Measurements from ENCODE around the gene BCL6B.

The BCL6B gene

DNA sequence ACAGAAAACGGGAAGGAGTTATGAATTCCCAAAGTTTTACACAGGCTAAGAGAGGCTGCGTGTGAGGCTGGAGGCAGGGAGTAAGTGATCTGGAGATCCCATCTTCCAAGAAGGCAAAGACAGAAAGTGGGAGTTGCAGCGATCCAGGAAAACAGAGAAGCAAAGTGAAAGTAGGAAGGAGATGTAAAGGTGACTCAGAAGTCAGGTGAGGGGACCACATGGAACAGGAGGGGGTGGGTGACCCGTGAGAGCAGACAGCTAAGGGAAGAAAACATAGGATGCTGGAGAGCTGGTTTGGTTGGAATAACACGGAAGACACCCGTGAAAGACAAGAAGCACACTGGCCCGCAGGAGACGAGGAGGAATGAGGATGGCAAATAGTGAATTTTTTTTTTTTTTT, 25.7 kb upstream of the BCL6B start:
- Histone ChIP-seq H3K27me3 (ENCODE audit: control insufficient read depth in 1 of 2, insufficient read depth in 2 of 2, low read length in 2 of 2) (no peaks in the 10 kb centered on the region), H3K9me3 (ENCODE audit: low read length) (no peaks in the 10 kb centered on the region), H3K27ac (ENCODE audit: low read depth, low read length) (no peak overlapping the region), H3K9ac (ENCODE audit: low read length) (no peak overlapping the region), H3K36me3 (ENCODE audit: insufficient read depth, low read length) (peaks cover 35% of the 10 kb centered on the region), H3K4me1 (ENCODE audit: insufficient read depth, low read length) (peaks cover 7% of the 10 kb centered on the region), H3K4me3 (ENCODE audit: low read depth in 1 of 2, low read length in 2 of 2) (no peak overlapping the region)

DNA sequence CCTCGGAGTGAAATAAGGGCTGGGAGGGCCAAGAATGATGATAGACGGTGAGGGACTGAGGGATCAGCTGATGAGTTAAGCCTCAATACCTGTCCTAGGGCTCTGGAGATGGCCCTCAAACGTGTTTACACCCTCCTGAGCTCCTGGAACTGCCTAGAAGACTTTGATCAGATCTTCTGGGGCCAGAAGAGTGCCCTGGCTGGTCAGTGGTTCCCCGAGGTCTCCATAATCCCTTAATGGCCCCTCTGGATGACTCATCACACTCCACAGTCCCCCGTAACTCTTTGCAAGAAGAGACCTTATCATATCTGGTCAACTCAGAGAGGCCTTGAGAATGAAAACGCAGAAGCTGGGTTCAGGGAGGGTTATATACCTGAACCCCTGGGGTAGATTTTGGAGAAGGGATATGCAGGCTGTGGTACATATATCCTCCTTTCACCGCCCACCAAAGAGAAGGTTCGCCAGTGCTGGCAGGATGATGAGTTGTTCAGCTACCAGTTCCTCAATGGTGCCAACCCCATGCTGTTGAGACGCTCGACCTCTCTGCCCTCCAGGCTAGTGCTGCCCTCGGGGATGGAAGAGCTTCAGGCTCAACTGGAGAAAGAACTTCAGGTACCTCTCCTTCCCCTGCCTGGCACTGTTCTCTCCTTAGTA, 23.9 kb upstream of the BCL6B start:
- Histone ChIP-seq H3K9me3 (ENCODE audit: low read length) (no peaks in the 10 kb centered on the region), H3K9ac (ENCODE audit: low read length) (no peak overlapping the region), H3K4me1 (ENCODE audit: insufficient read depth, low read length) (peaks cover 7% of the 10 kb centered on the region), H3K36me3 (ENCODE audit: insufficient read depth, low read length) (peaks cover 43% of the 10 kb centered on the region), H3K4me3 (ENCODE audit: low read depth in 1 of 2, low read length in 2 of 2) (no peak overlapping the region), H3K27ac (ENCODE audit: low read depth, low read length) (no peak overlapping the region), H3K27me3 (ENCODE audit: control insufficient read depth in 1 of 2, insufficient read depth in 2 of 2, low read length in 2 of 2) (no peaks in the 10 kb centered on the region)

DNA sequence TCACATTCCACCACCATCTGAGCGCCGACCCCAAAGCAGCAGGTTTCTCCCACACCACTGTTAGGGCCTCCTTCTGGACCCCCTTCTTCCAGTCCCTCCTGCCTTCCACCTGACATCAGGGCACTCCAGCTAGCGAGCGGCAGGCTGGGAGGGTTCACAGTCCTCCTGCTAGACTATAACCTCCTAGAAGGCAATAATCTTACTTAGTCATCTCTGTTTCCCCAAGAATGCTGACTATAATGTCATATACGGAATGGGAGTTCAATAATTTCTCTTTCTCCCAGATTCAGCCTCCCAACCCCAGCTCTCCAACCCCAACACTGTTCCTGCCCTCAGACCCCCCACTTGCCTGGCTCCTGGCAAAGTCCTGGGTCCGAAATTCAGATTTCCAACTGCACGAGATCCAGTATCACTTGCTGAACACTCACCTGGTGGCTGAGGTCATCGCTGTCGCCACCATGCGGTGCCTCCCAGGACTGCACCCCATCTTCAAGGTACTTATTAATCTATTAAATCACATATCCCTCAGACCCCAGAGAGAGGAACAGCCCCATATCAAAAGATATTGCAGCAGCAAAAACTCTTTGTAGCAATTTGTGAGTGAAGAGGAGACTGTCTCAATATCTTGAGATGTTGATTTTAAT, 21.4 kb upstream of the BCL6B start:
- peaks cover 43% of the 10 kb centered on the region for H3K36me3 ChIP-seq (ENCODE audit: insufficient read depth, low read length)
- H3K27me3 ChIP-seq (ENCODE audit: control insufficient read depth in 1 of 2, insufficient read depth in 2 of 2, low read length in 2 of 2): no peaks in the 10 kb centered on the region
- H3K4me3 ChIP-seq (ENCODE audit: low read depth in 1 of 2, low read length in 2 of 2): no peak overlapping the region
- H3K27ac ChIP-seq (ENCODE audit: low read depth, low read length): no peak overlapping the region
- no peaks in the 10 kb centered on the region for H3K4me1 ChIP-seq (ENCODE audit: insufficient read depth, low read length)
- H3K9me3 ChIP-seq (ENCODE audit: low read length): no peaks in the 10 kb centered on the region
- no peak overlapping the region for H3K9ac ChIP-seq (ENCODE audit: low read length)

DNA sequence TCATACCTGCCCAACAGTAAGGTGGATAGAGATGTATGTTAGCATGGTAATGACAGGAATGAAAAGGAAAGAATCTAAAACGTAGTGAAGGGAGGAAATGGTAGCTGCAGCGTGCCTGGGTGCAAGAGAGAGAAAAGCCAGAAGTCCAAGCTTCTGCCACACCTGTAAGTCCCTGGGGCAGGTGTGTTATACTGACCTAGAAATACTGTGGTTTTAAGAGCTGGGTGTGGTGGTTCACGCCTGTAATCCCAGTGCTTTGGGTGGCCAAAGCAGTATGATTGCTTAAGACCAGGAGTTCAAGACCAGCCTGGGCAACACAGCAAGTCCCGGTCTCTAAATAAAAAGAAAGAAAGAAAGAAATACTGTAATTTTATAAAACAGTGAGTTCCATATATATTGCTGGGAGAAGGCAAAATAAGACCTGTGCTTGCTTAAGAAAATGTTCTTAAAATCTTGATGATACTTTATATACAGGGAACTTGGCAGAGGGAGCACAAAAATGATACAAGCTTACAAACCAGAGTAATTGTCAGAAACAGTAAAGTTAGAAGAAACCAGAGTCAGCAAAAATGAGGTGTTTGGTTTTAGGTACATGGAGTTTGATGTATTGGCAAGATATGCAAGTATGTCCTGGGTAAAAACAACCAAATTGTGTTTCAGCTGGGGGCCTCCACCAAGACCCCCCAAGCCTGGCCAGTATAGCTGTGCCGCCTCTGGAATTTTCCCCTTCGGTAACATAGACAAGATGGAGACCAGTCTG, 20.4 kb upstream of the BCL6B start:
- Histone ChIP-seq H3K36me3 (ENCODE audit: insufficient read depth, low read length) (peaks cover 43% of the 10 kb centered on the region), H3K4me1 (ENCODE audit: insufficient read depth, low read length) (no peaks in the 10 kb centered on the region), H3K9me3 (ENCODE audit: low read length) (no peaks in the 10 kb centered on the region), H3K9ac (ENCODE audit: low read length) (no peak overlapping the region), H3K27me3 (ENCODE audit: control insufficient read depth in 1 of 2, insufficient read depth in 2 of 2, low read length in 2 of 2) (no peaks in the 10 kb centered on the region), H3K27ac (ENCODE audit: low read depth, low read length) (no peak overlapping the region), H3K4me3 (ENCODE audit: low read depth in 1 of 2, low read length in 2 of 2) (no peak overlapping the region)

DNA sequence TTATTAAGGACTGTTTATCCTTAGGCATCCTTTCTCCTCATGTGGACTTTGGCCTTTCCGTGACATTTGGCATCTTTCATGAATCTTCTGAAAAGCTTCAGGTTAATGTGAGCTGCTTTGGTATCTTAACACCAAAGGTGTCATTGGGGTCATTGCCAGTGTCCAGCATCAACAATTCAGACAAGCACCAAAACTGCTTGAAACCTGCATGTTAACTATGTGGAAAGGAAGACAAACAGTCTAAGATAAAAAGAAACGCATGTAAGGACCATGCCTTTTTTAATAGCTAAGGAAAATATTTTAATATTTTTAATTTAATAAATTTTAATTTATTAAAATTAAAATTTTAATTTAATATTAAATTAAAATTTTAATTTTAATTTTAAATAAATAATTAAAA, 19.1 kb upstream of the BCL6B start:
- Histone ChIP-seq H3K27ac (ENCODE audit: low read depth, low read length) (no peak overlapping the region), H3K36me3 (ENCODE audit: insufficient read depth, low read length) (peaks cover 42% of the 10 kb centered on the region), H3K4me1 (ENCODE audit: insufficient read depth, low read length) (no peaks in the 10 kb centered on the region), H3K9me3 (ENCODE audit: low read length) (no peaks in the 10 kb centered on the region), H3K27me3 (ENCODE audit: control insufficient read depth in 1 of 2, insufficient read depth in 2 of 2, low read length in 2 of 2) (no peaks in the 10 kb centered on the region), H3K9ac (ENCODE audit: low read length) (no peak overlapping the region), H3K4me3 (ENCODE audit: low read depth in 1 of 2, low read length in 2 of 2) (no peak overlapping the region)

DNA sequence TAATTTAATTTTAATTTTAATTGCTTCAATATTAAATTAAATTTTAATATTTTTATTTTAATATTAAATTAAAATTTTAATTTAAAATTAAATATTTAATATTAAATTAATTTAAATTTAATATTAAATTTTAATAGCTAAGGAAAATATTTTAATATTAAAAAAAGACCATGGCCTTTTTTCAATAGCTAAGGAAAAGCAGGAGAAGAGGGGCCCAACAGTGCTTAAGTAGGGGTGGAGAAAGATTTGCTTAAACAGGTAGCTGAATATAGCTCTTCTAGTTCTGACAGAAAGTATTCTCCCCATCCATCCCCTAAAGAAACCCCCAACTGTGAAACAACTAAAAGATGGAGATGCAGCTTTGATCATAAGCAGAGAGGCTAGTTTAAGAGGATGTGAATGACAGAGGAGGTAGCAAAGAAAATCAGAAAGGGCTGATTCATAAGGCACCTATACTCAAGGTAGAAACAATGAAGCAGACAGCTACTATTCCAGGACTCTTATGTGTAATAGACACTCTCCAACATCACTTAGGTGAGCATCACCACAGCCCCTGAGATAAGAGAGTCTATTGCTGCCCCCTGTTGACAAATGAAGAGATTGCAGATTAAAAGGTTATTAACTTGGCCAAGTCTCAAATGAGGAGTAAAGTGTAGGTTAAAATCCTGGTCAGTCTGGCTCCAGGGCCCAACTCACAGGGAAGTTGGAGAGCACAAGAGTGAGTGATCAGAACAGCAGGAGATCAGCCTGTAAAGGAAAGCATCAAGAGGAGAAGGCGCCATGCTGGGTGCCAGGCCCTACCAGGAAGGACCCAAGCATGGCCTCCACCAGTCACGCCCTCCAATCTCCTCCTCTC, 18.2 kb upstream of the BCL6B start:
- H3K4me3 ChIP-seq (ENCODE audit: low read depth in 1 of 2, low read length in 2 of 2): no peak overlapping the region
- H3K9ac ChIP-seq (ENCODE audit: low read length): no peak overlapping the region
- H3K4me1 ChIP-seq (ENCODE audit: insufficient read depth, low read length): peaks cover 2% of the 10 kb centered on the region
- H3K27me3 ChIP-seq (ENCODE audit: control insufficient read depth in 1 of 2, insufficient read depth in 2 of 2, low read length in 2 of 2): no peaks in the 10 kb centered on the region
- peaks cover 36% of the 10 kb centered on the region for H3K36me3 ChIP-seq (ENCODE audit: insufficient read depth, low read length)
- H3K27ac ChIP-seq (ENCODE audit: low read depth, low read length): no peak overlapping the region
- H3K9me3 ChIP-seq (ENCODE audit: low read length): no peaks in the 10 kb centered on the region

DNA sequence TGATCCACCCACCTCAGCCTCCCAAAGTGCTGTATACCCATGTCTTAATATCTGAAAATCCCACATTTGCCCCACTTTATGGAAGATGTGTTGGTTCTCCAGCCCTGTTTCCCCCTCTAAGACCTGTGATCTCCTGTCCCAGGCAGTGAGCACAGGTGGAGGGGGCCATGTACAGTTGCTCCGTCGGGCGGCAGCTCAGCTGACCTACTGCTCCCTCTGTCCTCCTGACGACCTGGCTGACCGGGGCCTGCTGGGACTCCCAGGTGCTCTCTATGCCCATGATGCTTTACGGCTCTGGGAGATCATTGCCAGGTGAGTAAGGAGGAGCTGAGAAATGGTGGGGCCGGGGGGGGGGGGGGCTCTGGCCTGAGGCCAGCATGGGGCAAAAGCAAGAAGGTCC, 17.1 kb upstream of the BCL6B start:
- Histone ChIP-seq H3K27me3 (ENCODE audit: control insufficient read depth in 1 of 2, insufficient read depth in 2 of 2, low read length in 2 of 2) (no peaks in the 10 kb centered on the region), H3K9me3 (ENCODE audit: low read length) (no peaks in the 10 kb centered on the region), H3K27ac (ENCODE audit: low read depth, low read length) (no peak overlapping the region), H3K4me3 (ENCODE audit: low read depth in 1 of 2, low read length in 2 of 2) (no peak overlapping the region), H3K9ac (ENCODE audit: low read length) (no peak overlapping the region), H3K4me1 (ENCODE audit: insufficient read depth, low read length) (peaks cover 13% of the 10 kb centered on the region), H3K36me3 (ENCODE audit: insufficient read depth, low read length) (peaks cover 32% of the 10 kb centered on the region)

DNA sequence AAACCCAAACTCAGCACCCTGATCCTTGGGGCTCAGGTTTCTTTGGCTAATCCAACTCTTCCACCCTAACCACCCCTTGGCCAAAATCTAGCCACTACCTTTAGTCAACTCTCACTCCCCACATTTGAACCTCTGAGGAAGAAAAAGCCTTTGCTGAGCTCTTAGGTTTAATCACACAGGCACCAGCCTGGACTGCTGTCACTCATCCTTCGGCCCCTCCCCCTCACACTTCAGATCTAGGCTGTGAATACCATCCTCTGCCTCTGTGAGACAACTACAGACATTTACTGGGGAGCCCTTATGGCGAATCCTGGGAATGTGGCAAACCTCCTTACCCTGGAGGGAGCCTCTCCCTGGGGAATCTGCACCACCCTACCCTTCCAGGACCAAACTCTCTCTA, 15.7 kb upstream of the BCL6B start:
- H3K9me3 ChIP-seq (ENCODE audit: low read length): no peaks in the 10 kb centered on the region
- H3K4me3 ChIP-seq (ENCODE audit: low read depth in 1 of 2, low read length in 2 of 2): no peak overlapping the region
- H3K27ac ChIP-seq (ENCODE audit: low read depth, low read length): no peak overlapping the region
- H3K4me1 ChIP-seq (ENCODE audit: insufficient read depth, low read length): peaks cover 24% of the 10 kb centered on the region
- peaks cover 18% of the 10 kb centered on the region for H3K36me3 ChIP-seq (ENCODE audit: insufficient read depth, low read length)
- no peak overlapping the region for H3K9ac ChIP-seq (ENCODE audit: low read length)
- H3K27me3 ChIP-seq (ENCODE audit: control insufficient read depth in 1 of 2, insufficient read depth in 2 of 2, low read length in 2 of 2): no peaks in the 10 kb centered on the region

DNA sequence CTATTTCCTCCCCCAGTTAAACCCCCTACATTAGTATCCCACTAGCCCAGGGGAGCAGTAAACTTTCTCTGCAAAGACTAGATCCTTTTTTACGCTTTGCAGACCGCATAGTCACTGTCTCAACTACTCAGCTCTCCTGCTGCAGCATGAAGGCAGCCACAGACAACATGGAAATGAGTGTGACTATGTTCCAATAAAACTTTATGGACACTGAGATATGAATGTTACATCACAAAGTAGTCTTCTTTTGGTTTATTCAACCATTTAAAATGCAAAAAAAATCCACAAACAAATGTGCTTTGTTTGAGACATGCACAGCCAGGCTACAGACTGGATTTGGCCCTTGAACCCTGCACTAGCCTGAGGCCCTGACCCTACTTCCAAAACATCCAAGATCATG, 12.3 kb upstream of the BCL6B start:
- Histone ChIP-seq H3K27me3 (ENCODE audit: control insufficient read depth in 1 of 2, insufficient read depth in 2 of 2, low read length in 2 of 2) (no peaks in the 10 kb centered on the region), H3K9ac (ENCODE audit: low read length) (no peak overlapping the region), H3K4me1 (ENCODE audit: insufficient read depth, low read length) (peaks cover 38% of the 10 kb centered on the region), H3K9me3 (ENCODE audit: low read length) (no peaks in the 10 kb centered on the region), H3K27ac (ENCODE audit: low read depth, low read length) (no peak overlapping the region), H3K4me3 (ENCODE audit: low read depth in 1 of 2, low read length in 2 of 2) (no peak overlapping the region), H3K36me3 (ENCODE audit: insufficient read depth, low read length) (peaks cover 10% of the 10 kb centered on the region)

DNA sequence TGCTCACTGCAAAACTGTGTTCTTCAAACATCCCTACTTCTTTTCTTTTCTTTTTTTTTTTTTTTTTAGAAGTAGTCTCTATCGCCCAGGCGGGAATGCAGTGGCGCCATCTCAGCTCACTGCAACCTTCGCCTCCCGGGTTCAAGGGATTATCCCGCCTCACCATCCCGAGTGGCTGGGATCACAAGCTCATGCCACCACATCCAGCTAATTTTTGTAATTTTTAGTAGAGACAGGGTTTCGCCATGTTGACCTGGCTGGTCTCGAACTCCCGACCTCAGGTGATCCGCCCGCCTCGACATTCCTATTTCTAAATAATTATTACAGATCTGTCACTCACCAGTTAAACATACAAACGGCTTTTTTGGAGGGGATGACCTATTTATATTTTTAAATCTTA, 11.4 kb upstream of the BCL6B start:
- peaks cover 46% of the 10 kb centered on the region for H3K4me1 ChIP-seq (ENCODE audit: insufficient read depth, low read length)
- H3K27ac ChIP-seq (ENCODE audit: low read depth, low read length): peak overlapping the region; percentile 99
- H3K9me3 ChIP-seq (ENCODE audit: low read length): no peaks in the 10 kb centered on the region
- H3K36me3 ChIP-seq (ENCODE audit: insufficient read depth, low read length): peaks cover 10% of the 10 kb centered on the region
- peak overlapping the region; percentile 98 for H3K9ac ChIP-seq (ENCODE audit: low read length)
- peak overlapping the region; percentile 95 to 100 for H3K4me3 ChIP-seq (ENCODE audit: low read depth in 1 of 2, low read length in 2 of 2)
- no peaks in the 10 kb centered on the region for H3K27me3 ChIP-seq (ENCODE audit: control insufficient read depth in 1 of 2, insufficient read depth in 2 of 2, low read length in 2 of 2)

DNA sequence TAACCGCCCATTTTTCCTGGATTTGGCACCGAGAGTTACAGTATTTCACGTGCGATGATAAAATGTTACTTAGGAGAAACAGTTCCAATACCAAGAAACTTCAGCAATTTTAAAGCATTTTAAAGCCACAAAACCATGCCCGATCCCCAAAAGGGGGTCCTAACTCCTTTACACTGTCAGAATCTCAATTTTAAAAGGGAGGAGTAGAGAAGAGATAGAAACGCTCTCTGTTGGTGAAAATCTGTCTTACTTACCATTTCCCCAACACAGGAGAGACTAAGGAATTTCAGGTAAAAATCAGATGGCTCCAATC, 11.0 kb upstream of the BCL6B start:
- no peaks in the 10 kb centered on the region for H3K9me3 ChIP-seq (ENCODE audit: low read length)

More for the DNA sequence above, 11.0 kb upstream of the BCL6B start:
- H3K27me3 ChIP-seq (ENCODE audit: control insufficient read depth in 1 of 2, insufficient read depth in 2 of 2, low read length in 2 of 2): no peaks in the 10 kb centered on the region
- peaks cover 47% of the 10 kb centered on the region for H3K4me1 ChIP-seq (ENCODE audit: insufficient read depth, low read length)
- H3K36me3 ChIP-seq (ENCODE audit: insufficient read depth, low read length): peaks cover 15% of the 10 kb centered on the region
- H3K4me3 ChIP-seq (ENCODE audit: low read depth in 1 of 2, low read length in 2 of 2): peak overlapping the region; percentile 95 to 100
- peak overlapping the region; percentile 98 for H3K9ac ChIP-seq (ENCODE audit: low read length)
- H3K27ac ChIP-seq (ENCODE audit: low read depth, low read length): peak overlapping the region; percentile 99

Data from muscle layer of colon (tissue), 2 donors.